ENCODE data around the gene SLCO2B1.

DNA sequence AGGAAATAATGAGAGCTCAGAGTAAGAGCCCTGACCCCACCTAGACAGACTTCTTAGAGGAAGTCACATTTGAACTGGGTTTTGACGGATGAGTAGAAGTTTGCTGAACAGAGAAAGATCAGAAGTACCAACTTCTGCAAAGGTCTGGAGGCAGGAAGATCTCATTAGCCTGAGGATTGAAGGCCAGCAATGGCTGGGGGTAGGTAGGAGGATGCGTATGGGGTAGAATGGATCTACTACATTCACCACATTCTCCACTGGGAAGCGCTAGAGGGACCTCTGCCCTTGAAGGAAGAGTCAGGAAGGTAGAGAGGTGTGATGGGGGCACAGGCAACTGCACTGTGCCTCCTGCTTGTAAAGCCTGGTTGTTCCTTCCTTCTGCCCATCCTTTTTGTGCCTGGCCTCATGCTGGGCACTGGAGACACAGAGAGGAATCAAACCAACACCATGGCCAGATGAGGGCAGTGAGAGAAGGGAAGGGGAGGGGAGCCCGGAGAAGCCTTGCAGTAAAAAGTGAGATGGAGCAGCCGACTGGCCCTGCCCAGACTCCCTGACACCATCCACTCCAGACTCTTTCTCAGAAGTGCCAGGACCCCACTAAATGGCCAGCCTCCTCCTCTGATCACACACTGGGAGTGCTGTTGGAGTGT is 94.6 kb downstream of the SLCO2B1 start:
- TF ChIP-seq, protein P1, sequence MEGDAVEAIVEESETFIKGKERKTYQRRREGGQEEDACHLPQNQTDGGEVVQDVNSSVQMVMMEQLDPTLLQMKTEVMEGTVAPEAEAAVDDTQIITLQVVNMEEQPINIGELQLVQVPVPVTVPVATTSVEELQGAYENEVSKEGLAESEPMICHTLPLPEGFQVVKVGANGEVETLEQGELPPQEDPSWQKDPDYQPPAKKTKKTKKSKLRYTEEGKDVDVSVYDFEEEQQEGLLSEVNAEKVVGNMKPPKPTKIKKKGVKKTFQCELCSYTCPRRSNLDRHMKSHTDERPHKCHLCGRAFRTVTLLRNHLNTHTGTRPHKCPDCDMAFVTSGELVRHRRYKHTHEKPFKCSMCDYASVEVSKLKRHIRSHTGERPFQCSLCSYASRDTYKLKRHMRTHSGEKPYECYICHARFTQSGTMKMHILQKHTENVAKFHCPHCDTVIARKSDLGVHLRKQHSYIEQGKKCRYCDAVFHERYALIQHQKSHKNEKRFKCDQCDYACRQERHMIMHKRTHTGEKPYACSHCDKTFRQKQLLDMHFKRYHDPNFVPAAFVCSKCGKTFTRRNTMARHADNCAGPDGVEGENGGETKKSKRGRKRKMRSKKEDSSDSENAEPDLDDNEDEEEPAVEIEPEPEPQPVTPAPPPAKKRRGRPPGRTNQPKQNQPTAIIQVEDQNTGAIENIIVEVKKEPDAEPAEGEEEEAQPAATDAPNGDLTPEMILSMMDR (conservative IDR thresholded peaks at IDR 0.05; ENCODE audit: low read depth, low read length) = no peak; the same call in 1 of the 2 replicates
- no peak for TF ChIP-seq EZH2 (IDR thresholded peaks at IDR 0.05; ENCODE audit: borderline replicate concordance, low read depth, low read length, poor library complexity, severe bottlenecking)

Data from A673 (cell line).